Choroid plexus epithelial cell (primary cell): Measurements from ENCODE around the gene CHTF18.

Source experiments
- DNase-seq: peaks from one replicate; pipeline ENCODE4 v3.0.0-alpha.2; 2010; ENCODE audit warnings: low read depth
- H3K4me3 ChIP-seq: 2 replicates; pipeline ENCODE4 v1.5.1; 2011; ENCODE audit warnings: low read depth, mild to moderate bottlenecking, control low read depth, low read length, moderate library complexity
- CTCF ChIP-seq: conservative IDR thresholded peaks from 2 replicates; pipeline ENCODE4 v1.5.1; 2011; ENCODE audit warnings: low read depth, mild to moderate bottlenecking, control low read depth, inconsistent platforms, low read length, moderate library complexity

Gene CHTF18

GRCh38 chr16:813916-814412 lies 25.5 kb downstream of the CHTF18 start:
- TF ChIP-seq CTCF: no peak
- no peak overlapping the region for H3K4me3 ChIP-seq

GRCh38 chr16:814974-815373 lies 26.6 kb downstream of the CHTF18 start:
- peak; percentile 72 for DNase-seq
- TF ChIP-seq CTCF: no peak
- H3K4me3 ChIP-seq: no peak overlapping the region

More at GRCh38 chr16:813916-814412, 25.5 kb downstream of the CHTF18 start:
- no peak for DNase-seq

GRCh38 chr16:815861-816260 lies 27.4 kb downstream of the CHTF18 start:
- TF ChIP-seq CTCF: no peak
- H3K4me3 ChIP-seq: no peak overlapping the region
- DNase-seq: no peak

GRCh38 chr16:817001-817906 lies 28.8 kb downstream of the CHTF18 start:
- no peak for TF ChIP-seq CTCF
- no peak overlapping the region for H3K4me3 ChIP-seq
- no peak for DNase-seq

- DNase-seq: no peak
- TF ChIP-seq CTCF: no peak
- H3K4me3 ChIP-seq: no peak overlapping the region
Observed at GRCh38 chr16:818132-818531, 29.7 kb downstream of the CHTF18 start.

- no peak for TF ChIP-seq CTCF
- H3K4me3 ChIP-seq: no peak overlapping the region
- DNase-seq: no peak
Observed at GRCh38 chr16:818592-818991, 30.2 kb downstream of the CHTF18 start.
